GM12892 (cell line): ENCODE data around the gene EMID1.

Source experiments
- POLR2A ChIP-seq: IDR thresholded peaks from 2 replicates; pipeline ENCODE4 v1.6.1; 2011; ENCODE audit warnings: low read depth, low read length, control low read depth
- POLR2AphosphoS5 ChIP-seq: IDR thresholded peaks from 2 replicates; pipeline ENCODE4 v1.6.1; 2011; ENCODE audit warnings: low read depth, low read length, control low read depth
- TAF1 ChIP-seq: IDR thresholded peaks from 2 replicates; pipeline ENCODE4 v1.6.1; 2011; ENCODE audit warnings: low read depth, mild to moderate bottlenecking, control low read depth, low read length, borderline replicate concordance

DNA sequence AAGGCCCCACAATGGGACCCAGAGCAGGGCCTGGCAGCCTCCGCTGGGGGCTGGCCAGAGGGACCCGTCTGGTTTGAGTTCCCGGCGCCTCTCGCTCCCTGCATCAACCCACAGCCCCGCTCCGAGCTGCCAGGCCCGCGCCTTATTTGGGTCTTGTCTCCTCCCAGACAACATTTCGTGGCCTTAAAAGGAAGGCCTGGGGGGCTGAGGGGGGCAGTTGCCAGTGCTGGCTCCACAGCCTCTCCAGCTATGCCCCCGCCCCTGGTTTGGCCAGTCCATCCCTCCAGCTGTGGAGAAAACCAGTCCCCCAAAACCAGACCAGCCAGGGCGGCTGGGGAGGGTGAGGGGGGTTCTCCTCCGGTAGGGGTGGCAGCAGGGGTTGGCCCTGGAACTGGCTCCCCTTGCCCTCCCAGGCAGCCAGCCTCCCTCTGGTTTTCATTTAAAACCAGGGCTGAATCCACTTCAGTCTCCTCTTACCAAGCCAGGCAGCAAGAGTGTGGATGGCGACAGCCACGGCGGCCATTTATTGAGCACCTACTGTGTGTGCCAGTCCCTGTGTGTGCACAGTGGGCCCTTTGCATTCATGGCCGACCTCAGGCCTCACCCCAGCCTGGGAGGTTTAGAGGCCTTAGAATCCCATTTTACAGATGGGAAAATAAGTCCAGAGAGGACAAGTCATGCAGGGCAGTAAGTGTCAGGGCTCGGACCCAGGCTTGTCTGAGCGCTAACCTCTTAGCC is 18.6 kb downstream of the EMID1 start:
- TF ChIP-seq TAF1 = no peak
- TF ChIP-seq POLR2A = no peak
- TF ChIP-seq POLR2AphosphoS5 = no peak
